Measurements from ENCODE around the gene PLXNA4.

The PLXNA4 gene

DNA sequence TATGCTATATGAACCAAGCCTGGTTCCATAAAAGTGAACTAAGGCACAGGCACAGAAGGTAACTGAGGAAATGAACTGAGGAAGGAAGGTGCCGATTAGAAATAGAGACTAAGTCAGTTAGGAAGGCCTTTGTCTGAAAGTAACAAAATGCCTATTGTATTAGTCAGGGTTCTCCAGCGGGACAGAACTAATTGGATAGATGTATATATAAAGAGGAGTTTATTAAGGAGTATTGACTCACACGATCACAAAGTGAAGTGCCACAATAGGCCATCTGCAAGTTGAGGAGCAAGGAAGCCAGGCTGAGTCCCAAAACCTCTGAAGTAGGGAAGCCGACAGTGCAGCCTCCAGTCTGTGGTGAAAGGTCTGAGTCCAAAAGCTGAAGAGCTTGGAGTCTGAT lies 13.9 kb upstream of the PLXNA4 start:
- CTCF ChIA-PET = interaction anchor here (0.9 kb wide), 1 partner anchor 10 kb away, joined by 5 read pairs; no protein-coding TSS in a partner anchor
- POLR2A ChIA-PET = no interaction called here
- TF ChIP-seq ZNF701 (tag by site-specific recombination; IDR thresholded peaks at IDR 0.05) (no peak), SCRT1 (tag by site-specific recombination; IDR thresholded peaks at IDR 0.05; ENCODE audit: borderline replicate concordance) (no peak), ZNF362 (tag by site-specific recombination; IDR thresholded peaks at IDR 0.05) (no peak), PATZ1 (tag by site-specific recombination; IDR thresholded peaks at IDR 0.05) (no peak), ZNF529 (tag by site-specific recombination; IDR thresholded peaks at IDR 0.05; ENCODE audit: insufficient replicate concordance) (no peak), BCL11A (tag by site-specific recombination; IDR thresholded peaks at IDR 0.05; ENCODE audit: low read depth) (no peak), ZNF664 (tag by site-specific recombination; IDR thresholded peaks at IDR 0.05) (no peak), ZNF341 (tag by site-specific recombination; IDR thresholded peaks at IDR 0.05; ENCODE audit: low read depth) (no peak)
- Histone ChIP-seq H3K27ac (ENCODE audit: extremely low read depth, low read depth, low read length) (no peak overlapping the region), H3K9me3 (ENCODE audit: control insufficient read depth, insufficient read depth, low read depth, low read length) (no peaks in the 10 kb centered on the region), H3K4me1 (ENCODE audit: control insufficient read depth, insufficient read depth, low read length) (no peaks in the 10 kb centered on the region), H3K4me3 (ENCODE audit: low read depth, low read length) (no peak overlapping the region), H3K36me3 (ENCODE audit: control insufficient read depth in 2 of 2, insufficient read depth in 1 of 2, low read length in 2 of 2) (no peaks in the 10 kb centered on the region)

DNA sequence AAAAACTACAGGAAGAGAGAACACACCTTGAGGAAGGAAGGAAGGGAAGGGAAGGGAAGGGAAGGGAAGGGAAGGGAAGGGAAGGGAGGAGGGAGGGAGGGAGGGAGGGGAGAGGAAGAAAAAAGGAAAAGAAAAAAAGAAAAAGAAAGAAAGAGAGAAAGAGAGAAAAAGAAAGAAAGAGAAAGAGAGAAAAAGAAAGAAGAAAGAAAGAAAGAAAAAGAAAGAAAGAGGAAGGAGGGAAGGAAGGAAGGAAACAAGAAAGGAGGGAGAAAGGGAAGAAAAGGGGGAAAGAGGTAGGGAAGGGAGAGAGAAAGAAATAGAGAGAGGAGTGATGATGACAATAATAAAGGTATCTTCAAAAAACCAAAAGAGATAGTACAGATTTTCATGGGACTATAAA lies 12.3 kb upstream of the PLXNA4 start:
- no peak overlapping the region for H3K27ac ChIP-seq (ENCODE audit: extremely low read depth, low read depth, low read length)
- no peaks in the 10 kb centered on the region for H3K9me3 ChIP-seq (ENCODE audit: control insufficient read depth, insufficient read depth, low read depth, low read length)
- no peaks in the 10 kb centered on the region for H3K4me1 ChIP-seq (ENCODE audit: control insufficient read depth, insufficient read depth, low read length)
- ChIA-PET CTCF (interaction anchor here (0.5 kb wide), 1 partner anchor 13 kb away, joined by 3 read pairs; no protein-coding TSS in a partner anchor), POLR2A (no interaction called here)
- no peaks in the 10 kb centered on the region for H3K36me3 ChIP-seq (ENCODE audit: control insufficient read depth in 2 of 2, insufficient read depth in 1 of 2, low read length in 2 of 2)
- H3K4me3 ChIP-seq (ENCODE audit: low read depth, low read length) = no peak overlapping the region
- no peak for TF ChIP-seq ZNF704 (tag by site-specific recombination; IDR thresholded peaks at IDR 0.05)
- peak; percentile 50; the same call in 1 of the 2 replicates for TF ChIP-seq ZNF366 (tag by site-specific recombination; conservative IDR thresholded peaks at IDR 0.05)

DNA sequence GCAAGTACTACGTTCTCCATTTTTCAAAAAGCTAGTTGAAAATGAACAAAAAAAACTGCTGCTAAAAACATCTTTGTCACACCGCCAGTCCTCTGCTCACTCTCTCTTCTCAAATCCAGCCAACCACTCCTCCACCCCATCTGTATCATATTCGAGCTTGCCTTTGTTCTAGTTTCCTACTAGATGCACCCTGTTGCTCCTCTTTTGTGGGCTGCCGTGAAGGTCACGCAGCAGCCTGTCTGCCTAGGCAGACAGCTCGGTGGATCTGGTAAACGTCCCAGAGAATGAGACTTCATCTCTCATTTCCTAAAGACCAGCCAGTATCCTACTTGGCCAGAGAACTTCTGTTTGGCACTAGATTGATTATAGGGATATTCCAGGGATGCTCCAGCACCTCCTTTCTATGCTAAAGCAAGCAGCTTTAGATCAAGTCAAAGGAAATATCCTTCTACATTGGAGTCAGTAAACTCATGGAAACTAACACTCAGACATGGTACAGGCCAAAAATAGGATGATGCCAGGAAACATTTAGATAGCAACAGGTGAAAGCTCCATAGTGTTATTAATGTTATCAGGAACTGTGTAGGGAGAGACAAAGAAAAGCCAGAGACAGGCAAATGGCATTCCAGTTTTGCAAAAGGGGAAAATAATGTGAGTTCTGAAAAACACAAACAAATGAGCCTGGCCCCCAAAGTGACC lies 8.7 kb upstream of the PLXNA4 start:
- Histone ChIP-seq H3K27ac (ENCODE audit: extremely low read depth, low read depth, low read length) (no peak overlapping the region), H3K4me3 (ENCODE audit: low read depth, low read length) (no peak overlapping the region), H3K36me3 (ENCODE audit: control insufficient read depth in 2 of 2, insufficient read depth in 1 of 2, low read length in 2 of 2) (no peaks in the 10 kb centered on the region), H3K9me3 (ENCODE audit: control insufficient read depth, insufficient read depth, low read depth, low read length) (no peaks in the 10 kb centered on the region), H3K4me1 (ENCODE audit: control insufficient read depth, insufficient read depth, low read length) (no peaks in the 10 kb centered on the region)
- CTCF ChIA-PET = interaction anchor here (0.6 to 1.0 kb wide), 2 partner anchors 10 to 25 kb away, joined by 3 to 4 read pairs; no protein-coding TSS in a partner anchor
- POLR2A ChIA-PET = no interaction called here
- TF ChIP-seq ZSCAN16 (tag by site-specific recombination; IDR thresholded peaks at IDR 0.05) = no peak
- TF ChIP-seq ZBTB6 (tag by site-specific recombination; IDR thresholded peaks at IDR 0.05) = no peak
- TF ChIP-seq OVOL3 (tag by site-specific recombination; IDR thresholded peaks at IDR 0.05) = no peak
- no peak for TF ChIP-seq ZNF366 (tag by site-specific recombination; conservative IDR thresholded peaks at IDR 0.05)
- TF ChIP-seq, protein P1, sequence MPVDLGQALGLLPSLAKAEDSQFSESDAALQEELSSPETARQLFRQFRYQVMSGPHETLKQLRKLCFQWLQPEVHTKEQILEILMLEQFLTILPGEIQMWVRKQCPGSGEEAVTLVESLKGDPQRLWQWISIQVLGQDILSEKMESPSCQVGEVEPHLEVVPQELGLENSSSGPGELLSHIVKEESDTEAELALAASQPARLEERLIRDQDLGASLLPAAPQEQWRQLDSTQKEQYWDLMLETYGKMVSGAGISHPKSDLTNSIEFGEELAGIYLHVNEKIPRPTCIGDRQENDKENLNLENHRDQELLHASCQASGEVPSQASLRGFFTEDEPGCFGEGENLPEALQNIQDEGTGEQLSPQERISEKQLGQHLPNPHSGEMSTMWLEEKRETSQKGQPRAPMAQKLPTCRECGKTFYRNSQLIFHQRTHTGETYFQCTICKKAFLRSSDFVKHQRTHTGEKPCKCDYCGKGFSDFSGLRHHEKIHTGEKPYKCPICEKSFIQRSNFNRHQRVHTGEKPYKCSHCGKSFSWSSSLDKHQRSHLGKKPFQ (tag by site-specific recombination; IDR thresholded peaks at IDR 0.05) = no peak
- no peak for TF ChIP-seq BCL6B (tag by site-specific recombination; IDR thresholded peaks at IDR 0.05)
- no peak for TF ChIP-seq ZNF544 (tag by site-specific recombination; IDR thresholded peaks at IDR 0.05)
- TF ChIP-seq ZNF549 (tag by site-specific recombination; IDR thresholded peaks at IDR 0.05) = no peak
- TF ChIP-seq, protein P2, sequence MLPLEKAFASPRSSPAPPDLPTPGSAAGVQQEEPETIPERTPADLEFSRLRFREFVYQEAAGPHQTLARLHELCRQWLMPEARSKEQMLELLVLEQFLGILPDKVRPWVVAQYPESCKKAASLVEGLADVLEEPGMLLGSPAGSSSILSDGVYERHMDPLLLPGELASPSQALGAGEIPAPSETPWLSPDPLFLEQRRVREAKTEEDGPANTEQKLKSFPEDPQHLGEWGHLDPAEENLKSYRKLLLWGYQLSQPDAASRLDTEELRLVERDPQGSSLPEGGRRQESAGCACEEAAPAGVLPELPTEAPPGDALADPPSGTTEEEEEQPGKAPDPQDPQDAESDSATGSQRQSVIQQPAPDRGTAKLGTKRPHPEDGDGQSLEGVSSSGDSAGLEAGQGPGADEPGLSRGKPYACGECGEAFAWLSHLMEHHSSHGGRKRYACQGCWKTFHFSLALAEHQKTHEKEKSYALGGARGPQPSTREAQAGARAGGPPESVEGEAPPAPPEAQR (tag by site-specific recombination; IDR thresholded peaks at IDR 0.05) = no peak
- TF ChIP-seq SCRT1 (tag by site-specific recombination; IDR thresholded peaks at IDR 0.05; ENCODE audit: borderline replicate concordance) = peak; percentile 51; the same call in 1 of the 2 replicates
- peak; percentile 80 for TF ChIP-seq SCRT2 (tag by site-specific recombination; IDR thresholded peaks at IDR 0.05)
- TF ChIP-seq ZNF23 (tag by site-specific recombination; IDR thresholded peaks at IDR 0.05; ENCODE audit: borderline replicate concordance) = no peak

Measured in HEK293 (cell line).